Brain microvascular endothelial cell (primary cell): ENCODE measurements around the gene C14orf93.

Experiments used
- DNase-seq: peaks from one replicate; pipeline ENCODE4 v3.0.0-alpha.2; 2020
- H3K27ac ChIP-seq: fragments of 250-450 bp; sonication (Bioruptor Pico); 2 replicates; pipeline ENCODE4 v1.5.1; 2020; ENCODE audit warnings: mild to moderate bottlenecking, moderate library complexity
- H3K27me3 ChIP-seq: fragments of 250-450 bp; sonication (Bioruptor Pico); replicated peaks from 2 replicates; pipeline ENCODE4 v1.5.1; 2020; ENCODE audit warnings: mild to moderate bottlenecking
- H3K36me3 ChIP-seq: fragments of 250-450 bp; sonication (Bioruptor Pico); replicated peaks from 2 replicates; pipeline ENCODE4 v1.5.1; 2020; ENCODE audit warnings: mild to moderate bottlenecking
- H3K4me3 ChIP-seq: 2 replicates; pipeline ENCODE4 v1.5.1; 2011; ENCODE audit warnings: low read depth, mild to moderate bottlenecking, control low read depth, low read length, moderate library complexity
- CTCF ChIP-seq: IDR thresholded peaks from 2 replicates; pipeline ENCODE4 v1.5.1; 2011; ENCODE audit warnings: low read depth, mild to moderate bottlenecking, moderate library complexity, low read length, control low read depth, inconsistent platforms; ENCODE audit errors: missing control alignments
- in situ Hi-C: cut with HindIII; loops from 2 replicates; pipeline ENCODE4 v1.10.0; 2017; ENCODE audit warnings: low sequenced_read_pairs, low pct_ligation_motif_present

C14orf93 gene

DNA sequence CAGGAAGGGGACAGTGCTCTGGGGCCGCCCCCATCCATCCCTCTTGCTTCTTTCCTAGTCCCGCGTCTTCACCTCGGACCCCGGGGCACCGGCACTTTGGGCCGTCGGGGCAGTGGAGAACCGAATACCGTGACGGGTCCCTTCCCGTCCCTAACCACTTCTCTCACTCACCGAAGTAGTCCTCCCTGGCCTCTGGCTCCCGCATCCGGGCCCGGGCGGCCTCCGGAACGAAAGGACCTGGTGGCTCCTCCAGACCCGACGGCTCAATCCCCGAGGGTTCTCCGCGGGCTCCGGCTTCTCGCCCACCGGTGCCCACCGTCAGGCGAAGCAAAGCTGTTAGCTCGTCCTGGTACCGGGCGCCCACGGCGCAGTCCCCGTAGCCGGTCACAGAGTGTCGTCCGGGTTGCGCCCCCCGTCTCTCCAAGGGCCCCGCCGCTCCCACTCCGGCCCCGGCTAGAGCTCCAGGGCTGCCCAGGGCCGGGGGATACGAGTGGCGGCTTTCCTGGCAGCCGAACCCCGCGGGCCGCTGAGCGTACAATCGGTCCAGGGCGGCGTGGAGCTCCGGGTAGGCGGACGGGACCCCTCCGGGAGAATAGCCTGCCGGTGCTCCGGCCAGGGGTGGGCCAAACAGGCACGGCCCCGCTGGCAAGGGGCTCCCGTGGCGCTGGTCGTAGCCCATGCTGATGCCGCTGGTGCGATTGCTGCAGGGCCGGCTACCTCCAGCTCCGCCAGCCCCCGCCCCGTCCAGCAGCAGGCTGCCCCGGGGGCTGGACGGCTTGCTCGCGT is 28.7 kb downstream of the C14orf93 start:
- in situ Hi-C loops, result loop anchor here (10.0 kb wide), 1 partner anchor 64 kb away; the partner anchor contains the start of gene PSMB11
- H3K4me3 ChIP-seq, result peak overlapping the region; percentile 83

GRCh38 chr14:22980672-22981089 is 29.3 kb downstream of the C14orf93 start:
- H3K4me3 ChIP-seq, result peak overlapping the region; percentile 83

More for the DNA sequence above, 28.7 kb downstream of the C14orf93 start:
- H3K27ac ChIP-seq, result peak overlapping the region; percentile 6
- no peak for DNase-seq
- no peak for TF ChIP-seq CTCF
- H3K27me3 ChIP-seq, result no peaks in the 10 kb centered on the region
- H3K36me3 ChIP-seq, result no peaks in the 10 kb centered on the region

GRCh38 chr14:22979748-22980392 is 30.1 kb downstream of the C14orf93 start:
- no peak for TF ChIP-seq CTCF
- in situ Hi-C loops, result loop anchor here (10.0 kb wide), 1 partner anchor 65 kb away; the partner anchor contains the start of gene PSMB11
- H3K27me3 ChIP-seq, result no peaks in the 10 kb centered on the region
- no peaks in the 10 kb centered on the region for H3K36me3 ChIP-seq
- no peak overlapping the region for H3K27ac ChIP-seq
- peak overlapping the region; percentile 83 for H3K4me3 ChIP-seq
- DNase-seq, result no peak

More at GRCh38 chr14:22980672-22981089, 29.3 kb downstream of the C14orf93 start:
- Histone ChIP-seq H3K36me3 (no peaks in the 10 kb centered on the region), H3K27me3 (no peaks in the 10 kb centered on the region), H3K27ac (no peak overlapping the region)
- no peak for TF ChIP-seq CTCF
- no peak for DNase-seq
- in situ Hi-C loops, result loop anchor here (10.0 kb wide), 1 partner anchor 64 kb away; the partner anchor contains the start of gene PSMB11

- peak overlapping the region; percentile 15 for H3K4me3 ChIP-seq
- no peak overlapping the region for H3K27ac ChIP-seq
- no peak for TF ChIP-seq CTCF
- DNase-seq, result no peak
- no peaks in the 10 kb centered on the region for H3K27me3 ChIP-seq
- H3K36me3 ChIP-seq, result peaks cover 2% of the 10 kb centered on the region
- in situ Hi-C loops, result no loop called here
Measured at GRCh38 chr14:22978981-22979671, 30.8 kb downstream of the C14orf93 start.

- in situ Hi-C loops, result no loop called here
- no peaks in the 10 kb centered on the region for H3K27me3 ChIP-seq
- no peak for DNase-seq
- H3K4me3 ChIP-seq, result no peak overlapping the region
- no peak overlapping the region for H3K27ac ChIP-seq
- peaks cover 6% of the 10 kb centered on the region for H3K36me3 ChIP-seq
- TF ChIP-seq CTCF, result no peak
Measured at GRCh38 chr14:22978487-22978837, 31.5 kb downstream of the C14orf93 start.
